ENCODE data around the gene BTBD2. TPM values are rescaled to one million over a fixed set of nuclear protein-coding genes. Genes with fewer than 3 reads are reported as not detected.
"Not testable (repeated sequence)": the region's sequence is repeated elsewhere in the genome, so short reads cannot be mapped to it uniquely, and the experiment has no call there.

The BTBD2 gene
- total and polyA plus RNA-seq, 2 experiments from 2014 or later, result 126 to 155 TPM

DNA sequence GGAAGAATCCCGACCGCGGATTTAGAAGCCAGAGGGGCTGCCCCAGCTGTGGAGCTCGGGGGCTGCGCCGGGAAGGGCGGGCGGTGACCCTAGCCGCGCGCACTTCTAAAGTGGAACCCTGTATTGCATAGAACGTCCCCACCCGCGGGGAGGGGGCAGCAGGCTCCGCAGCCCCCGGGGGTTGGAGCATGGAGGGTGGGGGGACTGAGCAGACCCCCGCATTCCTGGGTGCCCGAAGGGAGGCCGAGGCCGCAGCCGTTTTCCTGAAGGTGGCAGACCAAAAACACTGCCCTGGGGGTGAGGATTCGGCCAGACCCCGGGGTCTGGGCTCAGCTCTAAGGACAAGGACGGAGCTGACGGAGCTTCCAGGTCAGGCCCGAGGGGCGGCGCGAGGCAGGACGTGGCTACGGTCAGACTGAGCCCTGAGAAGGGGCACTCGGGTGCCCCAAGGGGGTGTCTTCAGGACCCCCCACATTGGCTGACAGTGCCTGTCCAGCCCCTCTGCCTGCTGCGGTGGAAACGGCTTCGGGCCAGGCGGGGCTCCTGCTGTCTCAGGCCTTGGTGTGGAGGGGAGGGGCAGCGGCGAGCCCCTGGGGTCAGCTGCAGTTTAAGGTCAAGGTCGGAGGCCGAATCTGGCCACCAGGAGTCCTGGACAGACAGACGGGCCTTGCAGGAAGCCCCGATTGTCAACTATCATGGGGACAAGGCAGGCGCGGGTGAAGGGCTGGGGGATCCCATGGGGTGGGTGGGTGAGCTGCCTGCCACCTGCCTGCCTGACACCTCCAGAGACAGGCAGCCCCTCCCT lies 23.0 kb upstream of the BTBD2 start:
- Histone ChIP-seq H3K9me3 (ENCODE audit: low read depth) (no peaks in the 10 kb centered on the region), H3K27ac (peak overlapping the region; percentile 19), H3K4me1 (ENCODE audit: low read depth) (peaks cover 22% of the 10 kb centered on the region), H3K4me3 (no peak overlapping the region), H3K27me3 (no peaks in the 10 kb centered on the region), H3K36me3 (no peaks in the 10 kb centered on the region)
- TF ChIP-seq, protein P1, sequence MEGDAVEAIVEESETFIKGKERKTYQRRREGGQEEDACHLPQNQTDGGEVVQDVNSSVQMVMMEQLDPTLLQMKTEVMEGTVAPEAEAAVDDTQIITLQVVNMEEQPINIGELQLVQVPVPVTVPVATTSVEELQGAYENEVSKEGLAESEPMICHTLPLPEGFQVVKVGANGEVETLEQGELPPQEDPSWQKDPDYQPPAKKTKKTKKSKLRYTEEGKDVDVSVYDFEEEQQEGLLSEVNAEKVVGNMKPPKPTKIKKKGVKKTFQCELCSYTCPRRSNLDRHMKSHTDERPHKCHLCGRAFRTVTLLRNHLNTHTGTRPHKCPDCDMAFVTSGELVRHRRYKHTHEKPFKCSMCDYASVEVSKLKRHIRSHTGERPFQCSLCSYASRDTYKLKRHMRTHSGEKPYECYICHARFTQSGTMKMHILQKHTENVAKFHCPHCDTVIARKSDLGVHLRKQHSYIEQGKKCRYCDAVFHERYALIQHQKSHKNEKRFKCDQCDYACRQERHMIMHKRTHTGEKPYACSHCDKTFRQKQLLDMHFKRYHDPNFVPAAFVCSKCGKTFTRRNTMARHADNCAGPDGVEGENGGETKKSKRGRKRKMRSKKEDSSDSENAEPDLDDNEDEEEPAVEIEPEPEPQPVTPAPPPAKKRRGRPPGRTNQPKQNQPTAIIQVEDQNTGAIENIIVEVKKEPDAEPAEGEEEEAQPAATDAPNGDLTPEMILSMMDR (IDR thresholded peaks at IDR 0.05; ENCODE audit: low read depth, low read length), result no peak
- DNase-seq (ENCODE audit: low read depth in 1 of 2, low spot score in 1 of 2), result no peak

DNA sequence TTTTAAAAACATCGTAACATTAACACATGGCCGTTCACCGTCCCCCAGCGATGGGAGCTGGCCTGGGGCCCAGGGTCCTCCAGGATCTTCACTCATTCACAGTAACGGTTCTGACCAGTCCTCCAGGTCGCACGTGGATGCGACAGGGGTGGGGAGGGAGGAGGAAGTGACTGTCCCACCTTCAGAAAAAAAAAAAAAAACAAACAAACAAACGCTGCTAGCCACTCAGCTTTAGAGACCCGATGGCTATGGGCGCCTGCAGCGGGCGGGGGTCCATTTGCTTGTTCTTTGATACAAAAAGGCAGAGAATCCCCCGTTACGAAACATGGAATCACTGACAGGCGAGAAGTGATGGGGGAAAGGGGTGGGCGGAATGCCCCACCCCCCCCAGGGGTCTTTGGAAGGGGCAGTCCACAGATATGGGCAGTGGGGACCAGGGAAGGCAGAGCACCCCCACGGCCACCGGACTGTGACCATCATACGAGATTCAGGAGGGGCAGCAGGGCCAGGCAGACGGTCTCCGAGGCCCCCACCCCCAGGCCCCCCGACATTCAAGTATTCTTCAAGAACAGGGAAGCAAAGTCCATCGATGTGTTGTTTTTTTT lies 22.2 kb upstream of the BTBD2 start:
- no peak for DNase-seq (ENCODE audit: low read depth in 1 of 2, low spot score in 1 of 2)
- Histone ChIP-seq H3K27ac (no peak overlapping the region), H3K36me3 (no peaks in the 10 kb centered on the region), H3K4me1 (ENCODE audit: low read depth) (peaks cover 22% of the 10 kb centered on the region), H3K27me3 (no peaks in the 10 kb centered on the region), H3K9me3 (ENCODE audit: low read depth) (no peaks in the 10 kb centered on the region), H3K4me3 (no peak overlapping the region)
- TF ChIP-seq, protein P1 (IDR thresholded peaks at IDR 0.05; ENCODE audit: low read depth, low read length), result no peak

DNA sequence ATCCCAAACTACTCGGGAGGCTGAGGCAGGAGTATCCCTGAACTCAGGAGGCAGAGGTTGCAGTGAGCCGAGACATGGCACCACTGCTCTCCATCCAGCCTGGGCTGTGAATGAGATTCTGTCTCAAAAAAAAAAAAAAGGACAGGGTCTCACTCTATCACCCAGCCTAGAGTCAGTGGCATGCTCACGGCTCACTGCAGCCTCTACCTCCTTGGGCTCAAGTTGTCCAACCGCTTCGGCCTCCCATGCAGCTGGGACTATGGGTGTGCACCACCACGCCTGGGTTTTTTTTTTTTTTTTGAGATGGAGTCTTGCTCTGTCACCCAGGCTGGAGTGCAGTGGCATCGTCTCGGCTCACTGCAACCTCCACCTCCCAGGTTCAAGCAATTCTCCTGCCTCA lies 20.9 kb upstream of the BTBD2 start:
- H3K27ac ChIP-seq, result no peak overlapping the region
- no peak overlapping the region for H3K4me3 ChIP-seq
- TF ChIP-seq, protein P1 (IDR thresholded peaks at IDR 0.05; ENCODE audit: low read depth, low read length), result no peak
- DNase-seq (ENCODE audit: low read depth in 1 of 2, low spot score in 1 of 2), result no peak
- no peaks in the 10 kb centered on the region for H3K27me3 ChIP-seq
- no peaks in the 10 kb centered on the region for H3K36me3 ChIP-seq
- peaks cover 16% of the 10 kb centered on the region for H3K4me1 ChIP-seq (ENCODE audit: low read depth)
- no peaks in the 10 kb centered on the region for H3K9me3 ChIP-seq (ENCODE audit: low read depth)

DNA sequence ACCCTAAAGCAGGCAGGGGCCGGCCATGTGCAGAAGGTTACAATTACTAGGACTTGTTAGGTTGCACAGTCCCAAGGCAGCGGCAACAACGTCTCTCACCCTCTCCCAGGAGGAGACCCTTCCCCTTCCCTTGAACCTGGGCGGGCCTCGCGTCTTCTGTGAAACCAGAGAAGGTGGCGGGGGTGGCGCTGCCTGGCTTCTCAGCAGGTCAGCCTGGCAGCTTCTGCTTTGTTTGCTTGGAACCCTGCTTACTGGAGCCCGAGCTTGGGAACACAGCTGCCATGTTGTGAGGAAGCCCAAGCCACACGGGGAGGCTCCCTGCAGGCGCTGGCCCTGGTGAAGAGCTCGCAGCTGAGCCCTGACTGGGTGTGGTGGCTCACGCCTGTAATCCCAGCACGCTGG lies 20.1 kb upstream of the BTBD2 start:
- TF ChIP-seq, protein P1 (IDR thresholded peaks at IDR 0.05; ENCODE audit: low read depth, low read length), result no peak
- DNase-seq (ENCODE audit: low read depth in 1 of 2, low spot score in 1 of 2), result no peak
- H3K4me1 ChIP-seq (ENCODE audit: low read depth), result peaks cover 7% of the 10 kb centered on the region

DNA sequence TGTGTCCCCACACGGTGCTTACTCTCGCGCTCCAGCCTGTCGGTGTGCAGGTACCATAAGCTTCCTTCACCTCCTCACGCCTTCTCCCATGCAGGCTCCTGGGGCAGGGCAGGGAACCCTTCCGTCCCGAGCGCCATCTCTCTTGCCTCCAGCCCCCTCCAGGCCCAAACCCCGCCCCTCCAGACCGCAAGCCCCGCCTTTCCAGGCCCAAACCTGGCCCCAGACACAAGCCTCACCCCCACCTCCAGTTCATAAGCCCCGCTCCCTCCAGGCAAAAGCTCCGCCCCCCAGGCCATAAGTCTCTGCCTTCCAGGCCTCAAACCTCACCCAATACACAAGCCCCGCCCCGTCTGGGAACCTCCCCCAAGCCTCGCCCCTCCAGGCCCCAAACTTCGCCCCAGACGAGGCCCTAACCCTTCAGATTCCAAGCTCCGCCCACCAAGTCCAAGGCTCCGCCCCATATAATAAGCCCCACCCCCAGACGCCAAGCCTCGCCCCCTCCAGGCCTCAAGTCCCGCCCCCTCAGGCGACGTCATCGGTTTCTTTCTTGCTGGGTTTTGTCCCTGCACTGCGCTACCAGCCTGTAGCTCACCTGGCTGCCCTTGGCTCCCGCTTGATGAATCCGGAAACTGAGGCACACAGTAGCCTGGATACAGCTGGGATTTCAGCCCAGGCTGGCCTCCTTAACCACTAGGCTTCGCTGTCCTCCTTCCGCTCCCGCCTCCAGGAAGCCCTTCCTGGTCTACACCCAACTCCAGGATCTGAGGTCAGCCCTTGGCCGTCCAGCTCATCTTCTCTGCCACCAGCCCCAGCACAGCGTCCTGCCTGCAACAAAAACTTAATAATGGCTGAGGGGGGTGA lies 19.4 kb upstream of the BTBD2 start:
- peak; percentile 43 to 67 for DNase-seq (ENCODE audit: low read depth in 1 of 2, low spot score in 1 of 2)
- H3K4me1 ChIP-seq (ENCODE audit: low read depth), result peaks cover 3% of the 10 kb centered on the region
- H3K36me3 ChIP-seq, result no peaks in the 10 kb centered on the region
- no peak overlapping the region for H3K27ac ChIP-seq
- TF ChIP-seq, protein P1 (IDR thresholded peaks at IDR 0.05; ENCODE audit: low read depth, low read length), result no peak
- H3K4me3 ChIP-seq, result no peak overlapping the region
- no peaks in the 10 kb centered on the region for H3K27me3 ChIP-seq
- H3K9me3 ChIP-seq (ENCODE audit: low read depth), result no peaks in the 10 kb centered on the region

More for the DNA sequence above, 20.1 kb upstream of the BTBD2 start:
- no peaks in the 10 kb centered on the region for H3K9me3 ChIP-seq (ENCODE audit: low read depth)
- H3K27me3 ChIP-seq, result no peaks in the 10 kb centered on the region
- no peaks in the 10 kb centered on the region for H3K36me3 ChIP-seq
- no peak overlapping the region for H3K4me3 ChIP-seq
- H3K27ac ChIP-seq, result no peak overlapping the region

DNA sequence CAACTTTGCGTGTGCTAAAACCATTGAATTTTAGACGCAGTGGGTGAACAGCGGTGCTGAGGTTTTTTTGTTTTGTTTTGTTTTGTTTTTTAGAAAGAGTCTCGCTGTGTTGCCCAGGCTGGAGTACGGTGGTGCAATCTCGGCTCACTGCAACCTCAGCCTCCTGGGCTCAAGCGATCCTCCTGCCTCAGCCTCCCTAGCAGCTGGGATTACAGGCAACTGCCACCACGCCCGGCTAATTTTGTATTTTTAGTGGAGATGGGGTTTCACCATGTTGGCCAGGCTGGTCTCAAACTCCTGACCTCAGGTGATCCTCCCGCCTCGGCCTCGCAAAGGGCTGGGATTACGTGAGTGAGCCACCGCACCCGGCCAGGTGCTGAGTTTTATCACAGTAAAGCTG lies 18.7 kb upstream of the BTBD2 start:
- not testable (repeated sequence) for H3K36me3 ChIP-seq; DNase-seq (ENCODE audit: low read depth in 1 of 2, low spot score in 1 of 2); H3K27me3 ChIP-seq; H3K9me3 ChIP-seq (ENCODE audit: low read depth); H3K27ac ChIP-seq; H3K4me3 ChIP-seq; H3K4me1 ChIP-seq (ENCODE audit: low read depth)
